Activated effector memory CD4-positive, alpha-beta T cell treated with Interleukin-2 at 50 U/mL for 16 hours (primary cell): Measurements from ENCODE around the gene CLEC4G.
"Not testable (repeated sequence)": the region's sequence is repeated elsewhere in the genome, so short reads cannot be mapped to it uniquely, and the experiment has no call there.

Source experiments
- DNase-seq: peaks from one replicate; pipeline ENCODE4 v3.0.0-alpha.2; 2020

CLEC4G gene

GRCh38 chr19:7746306-7746705, 14.4 kb upstream of the CLEC4G start:
- not testable (repeated sequence) for DNase-seq

- no peak for DNase-seq
Observed at GRCh38 chr19:7744871-7745650, 13.2 kb upstream of the CLEC4G start.

- no peak for DNase-seq
Observed at GRCh38 chr19:7744199-7744786, 12.4 kb upstream of the CLEC4G start.

- no peak for DNase-seq
Observed at GRCh38 chr19:7743425-7743841, 11.5 kb upstream of the CLEC4G start.

GRCh38 chr19:7742991-7743390, 11.1 kb upstream of the CLEC4G start:
- DNase-seq = no peak

- no peak for DNase-seq
Observed at GRCh38 chr19:7742575-7742974, 10.7 kb upstream of the CLEC4G start.

- no peak for DNase-seq
Observed at GRCh38 chr19:7740682-7741054, 8.8 kb upstream of the CLEC4G start.

- no peak for DNase-seq
Observed at GRCh38 chr19:7739801-7740681, 8.1 kb upstream of the CLEC4G start.

- no peak for DNase-seq
Observed at GRCh38 chr19:7739211-7739755, 7.4 kb upstream of the CLEC4G start.

- no peak for DNase-seq
Observed at GRCh38 chr19:7738023-7738422, 6.1 kb upstream of the CLEC4G start.

GRCh38 chr19:7737215-7737614, 5.3 kb upstream of the CLEC4G start:
- DNase-seq = no peak

- no peak for DNase-seq
Observed at GRCh38 chr19:7736148-7736547, 4.2 kb upstream of the CLEC4G start.

GRCh38 chr19:7734220-7735203, 2.6 kb upstream of the CLEC4G start:
- no peak for DNase-seq

- no peak for DNase-seq
Observed at GRCh38 chr19:7733376-7733775, 1.5 kb upstream of the CLEC4G start.

GRCh38 chr19:7731615-7732014, 295 bp downstream of the CLEC4G start:
- no peak for DNase-seq

- DNase-seq = no peak
Observed at GRCh38 chr19:7731218-7731595, 703 bp downstream of the CLEC4G start.

- DNase-seq = no peak
Observed at GRCh38 chr19:7730286-7731217, 1.4 kb downstream of the CLEC4G start.

GRCh38 chr19:7729831-7730285, 2.1 kb downstream of the CLEC4G start:
- DNase-seq = no peak

GRCh38 chr19:7729211-7729610, 2.7 kb downstream of the CLEC4G start:
- no peak for DNase-seq

GRCh38 chr19:7725791-7726190, 6.1 kb downstream of the CLEC4G start:
- DNase-seq = no peak

- no peak for DNase-seq
Observed at GRCh38 chr19:7722231-7722651, 9.7 kb downstream of the CLEC4G start.
